ENCODE measurements around the gene TFDP2.

Gene TFDP2

GRCh38 chr3:142117056-142117851, 32.1 kb downstream of the TFDP2 start:
- Histone ChIP-seq H3K4me1 (ENCODE audit: control insufficient read depth in 2 of 2, insufficient read depth in 1 of 2, low read depth in 1 of 2, low read length in 2 of 2) (no peaks in the 10 kb centered on the region), H3K9ac (ENCODE audit: low read depth, low read length, poor library complexity) (no peak overlapping the region), H3K4ac (ENCODE audit: low read length) (no peak overlapping the region), H3K36me3 (replicated peaks in 1 of 2; ENCODE audit: control insufficient read depth in 2 of 2, insufficient read depth in 2 of 2, low read length in 2 of 2) (no peaks in the 10 kb centered on the region), H3K79me1 (ENCODE audit: low read depth, low read length) (no peaks in the 10 kb centered on the region), H4K91ac (ENCODE audit: low read depth, low read length, poor library complexity) (no peak overlapping the region), H3K23ac (ENCODE audit: low read depth, low read length, poor library complexity) (no peak overlapping the region), H3K27me3 (ENCODE audit: control insufficient read depth in 3 of 3, insufficient read depth in 3 of 3, low read depth in 1 of 3, low read length in 3 of 3) (no peaks in the 10 kb centered on the region), H3K14ac (ENCODE audit: low read length) (no peak overlapping the region), H4K8ac (ENCODE audit: low read depth, low read length) (no peak overlapping the region), H3K4me2 (ENCODE audit: insufficient read depth, low read length, poor library complexity, severe bottlenecking) (no peak overlapping the region), H2BK12ac (ENCODE audit: low read length) (no peak overlapping the region), H3K9me3 (replicated peaks in 1 of 2; ENCODE audit: control insufficient read depth in 2 of 2, insufficient read depth in 1 of 2, low read depth in 1 of 2, low read length in 2 of 2) (no peaks in the 10 kb centered on the region), H3K4me3 (ENCODE audit: low read length in 2 of 2) (no peak overlapping the region), H2AFZ (ENCODE audit: low read length) (no peak overlapping the region), H3K18ac (ENCODE audit: low read length) (no peak overlapping the region), H2BK5ac (ENCODE audit: low read length) (no peak overlapping the region), H2BK15ac (ENCODE audit: low read length) (no peak overlapping the region), H3K27ac (replicated peaks; ENCODE audit: low read length) (peak overlapping the region; percentile 1), H2BK120ac (ENCODE audit: low read depth, low read length) (no peak overlapping the region), H2AK5ac (ENCODE audit: low read depth, low read length) (no peak overlapping the region)
- WGBS, 2 donors (ENCODE audit: extremely low coverage in 2 of 2, insufficient read length in 2 of 2, insufficient replicate concordance in 1 of 2), result no CpG with 5 or more reads among the region's 8 CpGs
- DNase-seq (ENCODE audit: low spot score), result no peak

GRCh38 chr3:142115867-142116668, 33.3 kb downstream of the TFDP2 start:
- Histone ChIP-seq H2BK5ac (ENCODE audit: low read length) (no peak overlapping the region), H2AFZ (ENCODE audit: low read length) (no peak overlapping the region), H3K36me3 (replicated peaks in 1 of 2; ENCODE audit: control insufficient read depth in 2 of 2, insufficient read depth in 2 of 2, low read length in 2 of 2) (no peaks in the 10 kb centered on the region), H4K91ac (ENCODE audit: low read depth, low read length, poor library complexity) (no peak overlapping the region), H3K79me1 (ENCODE audit: low read depth, low read length) (no peaks in the 10 kb centered on the region), H4K8ac (ENCODE audit: low read depth, low read length) (no peak overlapping the region), H2BK120ac (ENCODE audit: low read depth, low read length) (no peak overlapping the region), H3K18ac (ENCODE audit: low read length) (no peak overlapping the region), H3K9ac (ENCODE audit: low read depth, low read length, poor library complexity) (no peak overlapping the region), H3K27ac (replicated peaks; ENCODE audit: low read length) (no peak overlapping the region), H2BK15ac (ENCODE audit: low read length) (no peak overlapping the region), H3K4ac (ENCODE audit: low read length) (no peak overlapping the region), H2AK5ac (ENCODE audit: low read depth, low read length) (no peak overlapping the region), H3K27me3 (ENCODE audit: control insufficient read depth in 3 of 3, insufficient read depth in 3 of 3, low read depth in 1 of 3, low read length in 3 of 3) (no peaks in the 10 kb centered on the region), H3K4me3 (ENCODE audit: low read length in 2 of 2) (no peak overlapping the region), H3K9me3 (replicated peaks in 1 of 2; ENCODE audit: control insufficient read depth in 2 of 2, insufficient read depth in 1 of 2, low read depth in 1 of 2, low read length in 2 of 2) (no peaks in the 10 kb centered on the region), H2BK12ac (ENCODE audit: low read length) (no peak overlapping the region), H3K4me1 (ENCODE audit: control insufficient read depth in 2 of 2, insufficient read depth in 1 of 2, low read depth in 1 of 2, low read length in 2 of 2) (no peaks in the 10 kb centered on the region), H3K14ac (ENCODE audit: low read length) (no peak overlapping the region), H3K4me2 (ENCODE audit: insufficient read depth, low read length, poor library complexity, severe bottlenecking) (no peak overlapping the region), H3K23ac (ENCODE audit: low read depth, low read length, poor library complexity) (no peak overlapping the region)
- DNase-seq (ENCODE audit: low spot score), result no peak
- no CpG with 5 or more reads among the region's 4 CpGs for WGBS, 2 donors (ENCODE audit: extremely low coverage in 2 of 2, insufficient read length in 2 of 2, insufficient replicate concordance in 1 of 2)

GRCh38 chr3:142112601-142113000, 36.7 kb downstream of the TFDP2 start:
- no peaks in the 10 kb centered on the region for H3K9me3 ChIP-seq (replicated peaks in 1 of 2; ENCODE audit: control insufficient read depth in 2 of 2, insufficient read depth in 1 of 2, low read depth in 1 of 2, low read length in 2 of 2)
- no CpG with 5 or more reads among the region's 1 CpG for WGBS, 2 donors (ENCODE audit: extremely low coverage in 2 of 2, insufficient read length in 2 of 2, insufficient replicate concordance in 1 of 2)
- no peak overlapping the region for H3K4me3 ChIP-seq (ENCODE audit: low read length in 2 of 2)
- H2AFZ ChIP-seq (ENCODE audit: low read length), result no peak overlapping the region
- H2BK120ac ChIP-seq (ENCODE audit: low read depth, low read length), result no peak overlapping the region
- no peaks in the 10 kb centered on the region for H3K36me3 ChIP-seq (replicated peaks in 1 of 2; ENCODE audit: control insufficient read depth in 2 of 2, insufficient read depth in 2 of 2, low read length in 2 of 2)
- no peak overlapping the region for H3K23ac ChIP-seq (ENCODE audit: low read depth, low read length, poor library complexity)
- no peak overlapping the region for H3K18ac ChIP-seq (ENCODE audit: low read length)
- H3K27me3 ChIP-seq (ENCODE audit: control insufficient read depth in 3 of 3, insufficient read depth in 3 of 3, low read depth in 1 of 3, low read length in 3 of 3), result no peaks in the 10 kb centered on the region
- no peak for DNase-seq (ENCODE audit: low spot score)
- no peak overlapping the region for H4K8ac ChIP-seq (ENCODE audit: low read depth, low read length)
- no peak overlapping the region for H4K91ac ChIP-seq (ENCODE audit: low read depth, low read length, poor library complexity)
- no peak overlapping the region for H3K14ac ChIP-seq (ENCODE audit: low read length)
- no peak overlapping the region for H3K9ac ChIP-seq (ENCODE audit: low read depth, low read length, poor library complexity)
- H3K4me1 ChIP-seq (ENCODE audit: control insufficient read depth in 2 of 2, insufficient read depth in 1 of 2, low read depth in 1 of 2, low read length in 2 of 2), result no peaks in the 10 kb centered on the region
- H3K27ac ChIP-seq (replicated peaks; ENCODE audit: low read length), result no peak overlapping the region
- H2BK12ac ChIP-seq (ENCODE audit: low read length), result no peak overlapping the region
- no peak overlapping the region for H3K4ac ChIP-seq (ENCODE audit: low read length)
- no peak overlapping the region for H2BK5ac ChIP-seq (ENCODE audit: low read length)
- H3K4me2 ChIP-seq (ENCODE audit: insufficient read depth, low read length, poor library complexity, severe bottlenecking), result no peak overlapping the region
- H2BK15ac ChIP-seq (ENCODE audit: low read length), result no peak overlapping the region
- H3K79me1 ChIP-seq (ENCODE audit: low read depth, low read length), result no peaks in the 10 kb centered on the region
- H2AK5ac ChIP-seq (ENCODE audit: low read depth, low read length), result no peak overlapping the region

GRCh38 chr3:142106548-142106947, 42.8 kb downstream of the TFDP2 start:
- no peak overlapping the region for H4K91ac ChIP-seq (ENCODE audit: low read depth, low read length, poor library complexity)
- no peak overlapping the region for H3K27ac ChIP-seq (replicated peaks; ENCODE audit: low read length)

More at GRCh38 chr3:142106548-142106947, 42.8 kb downstream of the TFDP2 start:
- Histone ChIP-seq H3K27me3 (ENCODE audit: control insufficient read depth in 3 of 3, insufficient read depth in 3 of 3, low read depth in 1 of 3, low read length in 3 of 3) (no peaks in the 10 kb centered on the region), H3K4me2 (ENCODE audit: insufficient read depth, low read length, poor library complexity, severe bottlenecking) (no peak overlapping the region), H3K79me1 (ENCODE audit: low read depth, low read length) (no peaks in the 10 kb centered on the region), H2BK15ac (ENCODE audit: low read length) (no peak overlapping the region), H3K36me3 (replicated peaks in 1 of 2; ENCODE audit: control insufficient read depth in 2 of 2, insufficient read depth in 2 of 2, low read length in 2 of 2) (no peaks in the 10 kb centered on the region), H3K9ac (ENCODE audit: low read depth, low read length, poor library complexity) (no peak overlapping the region), H3K14ac (ENCODE audit: low read length) (no peak overlapping the region), H4K8ac (ENCODE audit: low read depth, low read length) (no peak overlapping the region), H2BK5ac (ENCODE audit: low read length) (no peak overlapping the region), H3K4me3 (ENCODE audit: low read length in 2 of 2) (no peak overlapping the region), H2AFZ (ENCODE audit: low read length) (peak overlapping the region; percentile 37), H3K18ac (ENCODE audit: low read length) (no peak overlapping the region), H3K4me1 (ENCODE audit: control insufficient read depth in 2 of 2, insufficient read depth in 1 of 2, low read depth in 1 of 2, low read length in 2 of 2) (peaks cover 0 to 14% of the 10 kb centered on the region in 2 donors), H2AK5ac (ENCODE audit: low read depth, low read length) (no peak overlapping the region), H3K23ac (ENCODE audit: low read depth, low read length, poor library complexity) (no peak overlapping the region), H2BK120ac (ENCODE audit: low read depth, low read length) (no peak overlapping the region), H3K4ac (ENCODE audit: low read length) (no peak overlapping the region), H3K9me3 (replicated peaks in 1 of 2; ENCODE audit: control insufficient read depth in 2 of 2, insufficient read depth in 1 of 2, low read depth in 1 of 2, low read length in 2 of 2) (no peaks in the 10 kb centered on the region), H2BK12ac (ENCODE audit: low read length) (no peak overlapping the region)
- DNase-seq (ENCODE audit: low spot score), result no peak
- no CpG with 5 or more reads among the region's 2 CpGs for WGBS, 2 donors (ENCODE audit: extremely low coverage in 2 of 2, insufficient read length in 2 of 2, insufficient replicate concordance in 1 of 2)
